K562 (cell line): Measurements from ENCODE around the gene THAP2.

ENCODE experiments used
- ATF1 ChIP-seq, 2 experiments: fragments of 450-650 bp in 1 of 2; IDR thresholded peaks; 2 replicates each; pipeline ENCODE4 v1.6.1; 2016; ENCODE audit warnings: missing compliant biosample characterization in 1 of 2, missing genetic modification characterization in 1 of 2
- BCL6 ChIP-seq: fragments of 250-450 bp; sonication (Bioruptor Pico); IDR thresholded peaks from 2 replicates; pipeline ENCODE4 v1.4.0; 2020
- E2F3 ChIP-seq: fragments of 250-450 bp; sonication (Bioruptor Pico); IDR thresholded peaks from 2 replicates; pipeline ENCODE4 v1.4.0; 2020; ENCODE audit warnings: mild to moderate bottlenecking
- ELF1 ChIP-seq: fragments of 200-800 bp; sonication (Bioruptor generic); IDR thresholded peaks from 2 replicates; pipeline ENCODE4 v1.6.1; 2016; ENCODE audit warnings: missing genetic modification characterization, missing compliant biosample characterization
- GABPA ChIP-seq: fragments of 200-800 bp; sonication (Bioruptor generic); conservative IDR thresholded peaks from 2 replicates; pipeline ENCODE4 v1.6.1; 2016; ENCODE audit warnings: low read depth, missing genetic modification characterization, missing compliant biosample characterization
- MXI1 ChIP-seq: IDR thresholded peaks from 2 replicates; pipeline ENCODE4 v1.6.1; 2011; ENCODE audit warnings: low read depth, mild to moderate bottlenecking, improper control_type of control experiment, low read length
- STAG1 ChIP-seq: sonication (generic); formaldehyde crosslinking; IDR thresholded peaks from 2 replicates; pipeline ENCODE4 v1.5.0; 2020; ENCODE audit warnings: missing genetic modification reagents, borderline replicate concordance
- ZFP36 ChIP-seq: fragments of 150-350 bp; IDR thresholded peaks from 2 replicates; pipeline ENCODE4 v1.6.1; 2018; ENCODE audit warnings: low read length, low read depth; ENCODE audit not compliant: partially characterized antibody
- ZNF232 ChIP-seq: sonication (generic); formaldehyde crosslinking; IDR thresholded peaks from 2 replicates; pipeline ENCODE4 v1.8.0; 2022; ENCODE audit warnings: mild to moderate bottlenecking, missing genetic modification reagents
- TF ChIP-seq, protein P1 (sequence below), 3 experiments: IDR thresholded peaks in 2 of 3; conservative IDR thresholded peaks in 1 of 3; 2 replicates each; pipeline ENCODE4 v1.5.1; 2011 to 2012; ENCODE audit warnings: low read length in 3 of 3, mild to moderate bottlenecking in 3 of 3, control low read depth in 2 of 3, improper control_type of control experiment in 1 of 3, inconsistent platforms in 1 of 3, low read depth in 1 of 3, mixed read lengths in 1 of 3, moderate library complexity in 1 of 3; ENCODE audit not compliant: insufficient read depth in 2 of 3
- TF ChIP-seq, protein P2 (sequence below): fragments of 250-450 bp; sonication (Bioruptor Pico); IDR thresholded peaks from 2 replicates; pipeline ENCODE4 v1.8.0; 2021; ENCODE audit warnings: moderate library complexity, mild to moderate bottlenecking, inconsistent platforms
- TF ChIP-seq, protein P3 (sequence below), 2 experiments: IDR thresholded peaks in 1 of 2; conservative IDR thresholded peaks in 1 of 2; 2 replicates each; pipeline ENCODE4 v1.6.1; 2016; ENCODE audit warnings: low read depth in 2 of 2, mild to moderate bottlenecking in 1 of 2, missing compliant biosample characterization in 1 of 2, missing genetic modification characterization in 1 of 2, moderate library complexity in 1 of 2

DNA sequence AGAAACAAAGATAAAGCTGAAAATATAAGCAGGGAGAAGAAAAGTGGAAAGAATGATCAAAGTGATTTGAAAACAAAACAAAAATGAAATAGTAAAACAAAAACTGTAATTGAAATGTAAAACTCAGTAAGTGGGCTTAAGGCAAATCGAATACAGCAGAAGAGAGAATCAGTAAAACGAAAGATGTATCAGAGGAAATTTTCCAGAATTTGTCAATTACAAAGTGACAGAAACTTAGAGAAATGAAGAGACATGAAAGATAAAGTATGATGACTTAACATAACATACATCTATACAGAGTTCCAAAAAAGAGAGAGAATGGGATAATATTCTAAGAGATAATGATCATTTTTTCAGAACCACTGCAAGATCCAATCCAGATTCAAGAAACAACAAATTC is 11.0 kb upstream of the THAP2 start:
- TF ChIP-seq GABPA (tag), result no peak
- TF ChIP-seq MXI1, result no peak
- TF ChIP-seq ATF1 (CRISPR knock-in tag; IDR thresholded peaks at IDR 0.05), result no peak
- no peak for TF ChIP-seq ATF1 (tag; IDR thresholded peaks at IDR 0.05)
- TF ChIP-seq, protein P1, sequence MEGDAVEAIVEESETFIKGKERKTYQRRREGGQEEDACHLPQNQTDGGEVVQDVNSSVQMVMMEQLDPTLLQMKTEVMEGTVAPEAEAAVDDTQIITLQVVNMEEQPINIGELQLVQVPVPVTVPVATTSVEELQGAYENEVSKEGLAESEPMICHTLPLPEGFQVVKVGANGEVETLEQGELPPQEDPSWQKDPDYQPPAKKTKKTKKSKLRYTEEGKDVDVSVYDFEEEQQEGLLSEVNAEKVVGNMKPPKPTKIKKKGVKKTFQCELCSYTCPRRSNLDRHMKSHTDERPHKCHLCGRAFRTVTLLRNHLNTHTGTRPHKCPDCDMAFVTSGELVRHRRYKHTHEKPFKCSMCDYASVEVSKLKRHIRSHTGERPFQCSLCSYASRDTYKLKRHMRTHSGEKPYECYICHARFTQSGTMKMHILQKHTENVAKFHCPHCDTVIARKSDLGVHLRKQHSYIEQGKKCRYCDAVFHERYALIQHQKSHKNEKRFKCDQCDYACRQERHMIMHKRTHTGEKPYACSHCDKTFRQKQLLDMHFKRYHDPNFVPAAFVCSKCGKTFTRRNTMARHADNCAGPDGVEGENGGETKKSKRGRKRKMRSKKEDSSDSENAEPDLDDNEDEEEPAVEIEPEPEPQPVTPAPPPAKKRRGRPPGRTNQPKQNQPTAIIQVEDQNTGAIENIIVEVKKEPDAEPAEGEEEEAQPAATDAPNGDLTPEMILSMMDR (IDR thresholded peaks at IDR 0.05 in 2 of 3, conservative IDR thresholded peaks at IDR 0.05 in 1 of 3; ENCODE audit: insufficient read depth in 2 of 3, low read depth in 1 of 3, low read length in 3 of 3), result no peak
- TF ChIP-seq ZFP36, result no peak
- TF ChIP-seq, protein P2, sequence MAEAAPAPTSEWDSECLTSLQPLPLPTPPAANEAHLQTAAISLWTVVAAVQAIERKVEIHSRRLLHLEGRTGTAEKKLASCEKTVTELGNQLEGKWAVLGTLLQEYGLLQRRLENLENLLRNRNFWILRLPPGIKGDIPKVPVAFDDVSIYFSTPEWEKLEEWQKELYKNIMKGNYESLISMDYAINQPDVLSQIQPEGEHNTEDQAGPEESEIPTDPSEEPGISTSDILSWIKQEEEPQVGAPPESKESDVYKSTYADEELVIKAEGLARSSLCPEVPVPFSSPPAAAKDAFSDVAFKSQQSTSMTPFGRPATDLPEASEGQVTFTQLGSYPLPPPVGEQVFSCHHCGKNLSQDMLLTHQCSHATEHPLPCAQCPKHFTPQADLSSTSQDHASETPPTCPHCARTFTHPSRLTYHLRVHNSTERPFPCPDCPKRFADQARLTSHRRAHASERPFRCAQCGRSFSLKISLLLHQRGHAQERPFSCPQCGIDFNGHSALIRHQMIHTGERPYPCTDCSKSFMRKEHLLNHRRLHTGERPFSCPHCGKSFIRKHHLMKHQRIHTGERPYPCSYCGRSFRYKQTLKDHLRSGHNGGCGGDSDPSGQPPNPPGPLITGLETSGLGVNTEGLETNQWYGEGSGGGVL (CRISPR knock-in tag), result no peak
- no peak for TF ChIP-seq ELF1
- TF ChIP-seq, protein P3, sequence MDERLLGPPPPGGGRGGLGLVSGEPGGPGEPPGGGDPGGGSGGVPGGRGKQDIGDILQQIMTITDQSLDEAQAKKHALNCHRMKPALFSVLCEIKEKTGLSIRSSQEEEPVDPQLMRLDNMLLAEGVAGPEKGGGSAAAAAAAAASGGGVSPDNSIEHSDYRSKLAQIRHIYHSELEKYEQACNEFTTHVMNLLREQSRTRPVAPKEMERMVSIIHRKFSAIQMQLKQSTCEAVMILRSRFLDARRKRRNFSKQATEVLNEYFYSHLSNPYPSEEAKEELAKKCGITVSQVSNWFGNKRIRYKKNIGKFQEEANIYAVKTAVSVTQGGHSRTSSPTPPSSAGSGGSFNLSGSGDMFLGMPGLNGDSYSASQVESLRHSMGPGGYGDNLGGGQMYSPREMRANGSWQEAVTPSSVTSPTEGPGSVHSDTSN (CRISPR knock-in tag; IDR thresholded peaks at IDR 0.05; ENCODE audit: low read depth), result no peak
- TF ChIP-seq, protein P3 (tag; conservative IDR thresholded peaks at IDR 0.05; ENCODE audit: low read depth), result no peak
- no peak for TF ChIP-seq STAG1 (CRISPR knock-in tag)
- no peak for TF ChIP-seq E2F3 (CRISPR knock-in tag)
- no peak for TF ChIP-seq BCL6 (CRISPR knock-in tag)
- TF ChIP-seq ZNF232, result no peak
